SK-N-MC (cell line): ENCODE measurements around the gene IRF5.

ENCODE experiments used
- EZH2 ChIP-seq: fragments of 200-600 bp; sonication (generic); IDR thresholded peaks from one replicate; pipeline ENCODE4 v1.6.1; 2017; ENCODE audit warnings: antibody characterized with exemption
- POLR2AphosphoS5 ChIP-seq: IDR thresholded peaks from 2 replicates; pipeline ENCODE4 v1.6.1; 2012; ENCODE audit warnings: mild to moderate bottlenecking, low read depth, low read length, borderline replicate concordance

- no peak for TF ChIP-seq POLR2AphosphoS5
- no peak for TF ChIP-seq EZH2
Observed at GRCh38 chr7:128948976-128949760, 11.4 kb downstream of the IRF5 start.
